ENCODE data around the gene TICAM1. TPM values are rescaled to one million over a fixed set of nuclear protein-coding genes. Genes with fewer than 3 reads are reported as not detected.

TICAM1 gene
- total and polyA plus RNA-seq, 2 of the 13 experiments (the other 11 are each of a cell fraction or from before 2014, with no cell fraction given): 0.33 to 0.95 TPM

- TF ChIP-seq, protein P1, sequence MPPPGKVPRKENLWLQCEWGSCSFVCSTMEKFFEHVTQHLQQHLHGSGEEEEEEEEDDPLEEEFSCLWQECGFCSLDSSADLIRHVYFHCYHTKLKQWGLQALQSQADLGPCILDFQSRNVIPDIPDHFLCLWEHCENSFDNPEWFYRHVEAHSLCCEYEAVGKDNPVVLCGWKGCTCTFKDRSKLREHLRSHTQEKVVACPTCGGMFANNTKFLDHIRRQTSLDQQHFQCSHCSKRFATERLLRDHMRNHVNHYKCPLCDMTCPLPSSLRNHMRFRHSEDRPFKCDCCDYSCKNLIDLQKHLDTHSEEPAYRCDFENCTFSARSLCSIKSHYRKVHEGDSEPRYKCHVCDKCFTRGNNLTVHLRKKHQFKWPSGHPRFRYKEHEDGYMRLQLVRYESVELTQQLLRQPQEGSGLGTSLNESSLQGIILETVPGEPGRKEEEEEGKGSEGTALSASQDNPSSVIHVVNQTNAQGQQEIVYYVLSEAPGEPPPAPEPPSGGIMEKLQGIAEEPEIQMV (CRISPR knock-in tag; IDR thresholded peaks at IDR 0.05; ENCODE audit: low read depth): no peak
- TF ChIP-seq SAFB2 (CRISPR knock-in tag; IDR thresholded peaks at IDR 0.05; ENCODE audit: borderline replicate concordance, low read depth): no peak
- no peak for TF ChIP-seq ZNF354B (CRISPR knock-in tag; IDR thresholded peaks at IDR 0.05)
- no peak for TF ChIP-seq DPF2 (CRISPR knock-in tag; IDR thresholded peaks at IDR 0.05; ENCODE audit: borderline replicate concordance, low read depth)
- no peak for TF ChIP-seq HMG20A (CRISPR knock-in tag; IDR thresholded peaks at IDR 0.05; ENCODE audit: borderline replicate concordance)
- no peak for TF ChIP-seq IRX3 (CRISPR knock-in tag; IDR thresholded peaks at IDR 0.05; ENCODE audit: borderline replicate concordance, low read depth)
- TF ChIP-seq, protein P2, sequence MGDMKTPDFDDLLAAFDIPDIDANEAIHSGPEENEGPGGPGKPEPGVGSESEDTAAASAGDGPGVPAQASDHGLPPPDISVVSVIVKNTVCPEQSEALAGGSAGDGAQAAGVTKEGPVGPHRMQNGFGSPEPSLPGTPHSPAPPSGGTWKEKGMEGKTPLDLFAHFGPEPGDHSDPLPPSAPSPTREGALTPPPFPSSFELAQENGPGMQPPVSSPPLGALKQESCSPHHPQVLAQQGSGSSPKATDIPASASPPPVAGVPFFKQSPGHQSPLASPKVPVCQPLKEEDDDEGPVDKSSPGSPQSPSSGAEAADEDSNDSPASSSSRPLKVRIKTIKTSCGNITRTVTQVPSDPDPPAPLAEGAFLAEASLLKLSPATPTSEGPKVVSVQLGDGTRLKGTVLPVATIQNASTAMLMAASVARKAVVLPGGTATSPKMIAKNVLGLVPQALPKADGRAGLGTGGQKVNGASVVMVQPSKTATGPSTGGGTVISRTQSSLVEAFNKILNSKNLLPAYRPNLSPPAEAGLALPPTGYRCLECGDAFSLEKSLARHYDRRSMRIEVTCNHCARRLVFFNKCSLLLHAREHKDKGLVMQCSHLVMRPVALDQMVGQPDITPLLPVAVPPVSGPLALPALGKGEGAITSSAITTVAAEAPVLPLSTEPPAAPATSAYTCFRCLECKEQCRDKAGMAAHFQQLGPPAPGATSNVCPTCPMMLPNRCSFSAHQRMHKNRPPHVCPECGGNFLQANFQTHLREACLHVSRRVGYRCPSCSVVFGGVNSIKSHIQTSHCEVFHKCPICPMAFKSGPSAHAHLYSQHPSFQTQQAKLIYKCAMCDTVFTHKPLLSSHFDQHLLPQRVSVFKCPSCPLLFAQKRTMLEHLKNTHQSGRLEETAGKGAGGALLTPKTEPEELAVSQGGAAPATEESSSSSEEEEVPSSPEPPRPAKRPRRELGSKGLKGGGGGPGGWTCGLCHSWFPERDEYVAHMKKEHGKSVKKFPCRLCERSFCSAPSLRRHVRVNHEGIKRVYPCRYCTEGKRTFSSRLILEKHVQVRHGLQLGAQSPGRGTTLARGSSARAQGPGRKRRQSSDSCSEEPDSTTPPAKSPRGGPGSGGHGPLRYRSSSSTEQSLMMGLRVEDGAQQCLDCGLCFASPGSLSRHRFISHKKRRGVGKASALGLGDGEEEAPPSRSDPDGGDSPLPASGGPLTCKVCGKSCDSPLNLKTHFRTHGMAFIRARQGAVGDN (CRISPR knock-in tag; IDR thresholded peaks at IDR 0.05): peak; percentile 59
- TF ChIP-seq SNAI1 (CRISPR knock-in tag; IDR thresholded peaks at IDR 0.05; ENCODE audit: borderline replicate concordance): no peak
- TF ChIP-seq FOXP4 (CRISPR knock-in tag; IDR thresholded peaks at IDR 0.05): peak; percentile 43
- no peak for TF ChIP-seq HBP1 (CRISPR knock-in tag; IDR thresholded peaks at IDR 0.05; ENCODE audit: low read depth)
Observed at GRCh38 chr19:4800591-4801081, 30.9 kb downstream of the TICAM1 start (continued).

Measured in HepG2 (cell line).